GM18508 (cell line): ENCODE measurements around the gene NELL1.
"Not testable (repeated sequence)": the region's sequence is repeated elsewhere in the genome, so short reads cannot be mapped to it uniquely, and the experiment has no call there.

Experiments
- ATAC-seq: cut with Tn5 transposase; IDR thresholded peaks from one replicate; pipeline ENCODE4 v1.9.1; 2021; ENCODE audit warnings: moderate number of reproducible peaks; ENCODE audit not compliant: insufficient read depth, unreplicated experiment

Gene NELL1

DNA sequence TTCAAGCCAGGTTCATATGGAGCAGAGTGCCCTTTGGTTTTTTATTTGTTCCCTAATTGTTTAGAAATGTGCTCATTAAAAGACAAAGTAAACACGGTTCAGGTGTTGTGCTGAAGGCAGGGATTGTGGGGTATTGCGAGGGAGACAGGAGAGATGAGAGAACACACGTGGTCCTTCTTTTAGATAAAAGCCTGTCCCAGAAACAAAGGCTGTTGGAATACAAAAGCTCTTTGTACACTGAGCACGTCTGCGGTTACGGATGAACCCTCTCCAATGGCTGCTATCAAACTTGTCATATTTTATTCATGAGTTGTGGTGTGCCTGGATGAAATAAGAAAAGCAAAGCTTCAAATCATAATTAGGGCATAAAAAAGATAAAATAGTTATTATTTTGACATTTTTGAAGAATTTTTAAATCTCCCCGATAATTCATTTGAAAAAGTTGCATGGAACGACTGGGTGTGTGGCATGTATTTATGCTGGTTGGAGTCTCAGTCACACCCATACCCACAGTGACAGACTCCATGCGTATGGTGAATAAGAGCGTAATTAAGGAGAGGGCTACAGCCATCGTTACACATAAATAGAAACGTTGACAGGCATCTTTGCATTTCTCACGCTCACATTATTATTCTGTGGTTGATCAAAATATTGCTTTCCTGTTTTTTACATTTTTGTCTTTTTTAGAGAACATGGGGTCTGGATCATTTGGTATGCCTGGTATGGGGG lies 92.9 kb downstream of the NELL1 start:
- no peak for ATAC-seq

DNA sequence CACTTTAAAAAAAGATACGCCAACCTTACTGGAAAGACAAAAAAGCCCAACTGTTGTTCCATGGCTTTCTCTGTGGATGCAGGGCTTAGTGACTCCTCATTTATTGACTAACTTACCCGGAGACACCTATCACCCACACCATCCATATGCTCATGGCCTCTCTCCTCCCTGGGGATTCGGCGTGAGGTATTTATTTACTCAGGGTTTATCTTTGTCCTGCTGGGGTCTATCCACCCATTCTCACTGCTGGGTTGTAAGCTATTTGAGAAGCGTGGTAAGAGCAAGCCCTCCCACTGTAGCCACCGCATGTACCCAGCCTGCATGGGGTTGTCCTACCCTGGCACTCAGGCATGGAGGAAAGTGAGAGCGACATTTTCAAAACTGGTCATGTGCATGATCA lies 93.6 kb downstream of the NELL1 start:
- ATAC-seq, result no peak

DNA sequence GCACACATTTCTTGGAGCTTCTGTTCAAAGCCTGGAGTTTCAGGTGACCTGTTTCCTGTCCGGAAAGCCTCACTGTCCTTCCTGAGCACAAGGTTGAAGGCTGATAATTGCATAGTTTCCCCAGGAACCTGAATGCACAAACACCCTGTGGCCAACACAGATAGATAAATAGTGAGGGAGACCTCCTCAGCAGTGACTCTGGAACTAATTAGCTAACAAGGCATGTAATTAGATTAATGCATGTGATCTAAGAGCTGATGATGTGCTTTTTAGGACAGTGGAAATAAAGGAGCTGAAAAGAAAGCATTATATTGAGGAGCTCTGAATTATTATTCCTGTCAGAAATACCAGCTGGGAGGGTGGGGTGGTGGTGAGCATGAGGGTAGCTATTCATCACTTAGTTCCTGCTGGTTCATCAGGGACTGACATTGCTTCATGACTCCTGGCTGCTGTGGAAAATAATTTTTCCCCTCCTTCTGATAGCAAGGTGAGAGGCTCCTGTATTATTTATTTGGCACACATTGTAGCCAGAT lies 101.1 kb downstream of the NELL1 start:
- ATAC-seq, result no peak

GRCh38 chr11:20771026-20771425 lies 101.6 kb downstream of the NELL1 start:
- no peak for ATAC-seq

DNA sequence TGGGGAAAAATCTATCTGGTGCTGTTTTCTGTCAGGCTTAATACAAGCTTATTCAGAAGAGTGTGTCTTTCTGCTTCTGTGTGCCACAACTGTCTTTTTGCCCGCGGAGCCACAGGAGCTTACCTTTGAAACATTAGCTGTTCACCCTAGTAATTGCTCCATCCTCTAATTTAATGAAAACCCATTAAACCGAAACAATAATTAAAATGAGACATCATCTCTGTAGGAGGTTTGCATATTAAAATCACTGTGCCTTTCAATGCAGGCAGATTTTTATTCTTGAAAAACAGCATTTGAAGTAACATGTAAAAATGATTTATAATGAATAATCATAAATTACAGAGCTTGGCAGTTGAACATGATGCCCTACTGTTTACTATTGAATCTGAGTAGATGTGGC lies 102.3 kb downstream of the NELL1 start:
- no peak for ATAC-seq

DNA sequence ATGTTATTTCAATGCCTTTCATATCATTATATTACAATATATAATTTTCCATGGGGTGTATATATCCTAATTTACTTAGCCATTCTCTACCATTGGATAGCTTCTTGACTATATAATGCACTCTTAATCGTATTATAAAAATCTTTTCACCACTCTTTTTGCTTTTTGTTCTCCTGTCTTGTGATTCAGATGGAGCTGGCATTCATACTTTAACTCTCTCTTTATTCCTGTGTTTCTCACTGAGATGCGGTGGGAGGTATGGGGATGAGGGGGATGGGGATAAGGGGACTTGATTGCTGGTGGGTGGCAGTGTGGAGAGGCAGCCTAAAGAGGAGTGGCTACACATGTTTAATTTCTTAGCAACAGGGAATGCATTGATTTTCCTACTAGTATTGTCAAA lies 105.9 kb downstream of the NELL1 start:
- no peak for ATAC-seq

DNA sequence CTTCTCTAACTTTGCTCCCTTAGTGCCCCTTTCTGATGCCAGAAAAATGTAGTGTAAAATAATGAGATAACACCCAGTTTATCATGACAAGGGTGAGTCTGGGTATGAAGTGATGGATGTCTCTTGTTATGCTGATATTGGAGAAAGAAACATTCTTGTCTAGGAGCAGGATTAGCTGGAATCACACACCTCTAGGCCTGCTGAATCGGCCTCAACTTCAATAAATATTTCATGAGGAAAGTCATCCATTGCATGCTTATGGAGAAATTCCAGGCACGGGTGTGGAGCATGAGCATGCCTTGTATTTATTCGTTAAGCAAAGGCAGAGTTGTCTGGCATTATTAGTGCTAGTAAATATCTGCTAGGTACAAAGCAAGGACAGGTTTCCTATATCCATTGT lies 113.4 kb downstream of the NELL1 start:
- no peak for ATAC-seq

DNA sequence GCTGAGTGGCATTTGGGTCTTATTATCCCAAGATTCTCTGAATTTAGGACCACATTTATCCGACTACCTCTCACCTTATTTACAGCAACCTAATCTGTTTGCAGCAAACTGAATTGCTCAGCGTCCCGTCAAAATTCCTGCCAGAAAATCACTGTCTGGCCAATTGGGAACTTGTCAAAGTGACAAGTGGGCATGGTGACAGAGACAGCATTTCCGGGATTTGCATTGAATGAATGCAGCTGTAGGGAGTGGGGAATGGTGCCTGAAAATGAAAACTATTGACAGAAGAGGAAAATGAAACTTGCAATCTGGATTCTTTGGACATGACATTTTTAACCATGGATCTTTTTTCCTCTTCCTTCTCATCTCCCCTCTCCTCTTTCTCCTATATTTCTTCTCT lies 113.8 kb downstream of the NELL1 start:
- ATAC-seq, result no peak

DNA sequence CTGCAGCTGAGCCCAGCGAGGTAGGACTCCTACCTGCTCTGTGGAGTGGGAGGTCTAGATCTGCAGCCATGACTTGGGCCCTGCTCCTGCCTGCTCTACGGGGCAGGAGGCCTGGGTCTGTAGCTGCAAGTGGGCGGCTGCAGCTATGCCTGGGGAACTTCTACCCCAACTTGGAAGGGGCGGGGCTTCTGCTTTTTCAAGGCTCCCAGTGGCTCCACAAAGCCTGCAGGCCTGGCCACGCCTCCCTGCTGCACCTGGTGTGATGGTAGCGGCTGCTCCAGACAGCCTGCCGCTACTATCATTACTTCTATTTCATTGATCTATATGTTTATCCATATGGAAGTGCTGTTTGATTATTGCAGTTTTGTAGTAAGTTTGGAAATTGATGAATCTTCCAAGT lies 121.2 kb downstream of the NELL1 start:
- no peak for ATAC-seq

- no peak for ATAC-seq
Measured at GRCh38 chr11:20795005-20795404, 125.6 kb downstream of the NELL1 start.

DNA sequence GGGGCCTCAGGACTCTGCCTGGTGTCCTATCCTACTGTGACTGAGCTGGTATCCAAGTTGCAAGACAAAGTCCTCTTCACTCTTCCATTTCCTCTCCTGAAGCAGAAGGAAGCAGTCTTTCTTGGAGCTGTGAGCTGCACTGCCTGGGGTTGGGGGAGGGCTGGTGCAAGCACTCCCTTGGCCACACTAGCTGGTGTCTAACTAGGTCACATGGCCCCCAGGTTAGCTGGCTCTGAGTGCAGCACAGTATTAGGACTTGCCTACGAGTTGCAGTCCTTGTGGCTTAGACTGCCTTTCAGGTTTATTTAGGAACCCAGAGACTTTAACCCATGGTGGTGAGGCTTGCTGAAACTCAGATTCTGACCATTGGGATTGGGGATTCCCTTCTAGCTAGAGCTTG lies 138.9 kb downstream of the NELL1 start:
- ATAC-seq, result no peak

- no peak for ATAC-seq
Measured at GRCh38 chr11:20821046-20821445, 151.7 kb downstream of the NELL1 start.

DNA sequence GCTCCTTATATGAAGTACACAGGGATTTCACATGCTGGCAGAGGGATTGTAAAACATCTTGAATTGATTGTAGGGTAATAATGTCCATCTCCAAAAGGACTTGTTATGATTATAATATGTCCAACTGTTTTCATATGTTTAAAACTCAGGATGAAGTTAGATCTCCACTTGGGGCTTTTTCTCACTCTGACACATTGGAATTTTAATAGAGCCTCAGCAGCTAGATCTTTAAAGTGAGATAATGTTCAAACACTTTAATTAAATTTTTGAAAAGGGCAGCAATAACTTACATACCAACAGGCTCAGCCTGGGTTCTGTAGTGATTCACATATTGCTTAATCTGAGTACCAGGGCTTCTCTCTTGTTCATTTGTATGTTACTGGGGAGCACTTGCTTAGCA lies 152.1 kb downstream of the NELL1 start:
- ATAC-seq, result no peak

- no peak for ATAC-seq
Measured at GRCh38 chr11:20824773-20825172, 155.4 kb downstream of the NELL1 start.

GRCh38 chr11:20835561-20835960 lies 166.2 kb downstream of the NELL1 start:
- no peak for ATAC-seq

GRCh38 chr11:20839231-20839630 lies 169.8 kb downstream of the NELL1 start:
- no peak for ATAC-seq

GRCh38 chr11:20840341-20840740 lies 171.0 kb downstream of the NELL1 start:
- ATAC-seq, result no peak

DNA sequence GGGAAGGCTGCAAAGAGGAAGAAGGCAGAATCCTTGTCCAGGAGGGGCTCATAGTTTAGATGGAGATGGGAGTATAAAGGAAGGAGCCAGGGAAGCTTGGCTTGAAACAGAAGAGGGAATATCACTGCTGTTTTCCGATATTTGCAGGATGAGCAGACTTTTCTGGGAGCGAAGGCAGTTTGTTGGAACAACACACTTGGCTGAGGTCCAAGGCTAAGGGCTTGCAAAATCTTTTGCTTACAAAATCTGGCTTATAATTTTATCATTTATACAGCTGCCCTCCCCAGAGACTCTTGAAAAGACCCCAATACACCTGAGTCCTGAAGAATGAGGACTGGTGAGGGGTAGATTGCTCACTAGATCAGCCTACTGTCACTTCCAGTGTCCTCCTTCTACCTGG lies 174.8 kb downstream of the NELL1 start:
- ATAC-seq, result no peak

DNA sequence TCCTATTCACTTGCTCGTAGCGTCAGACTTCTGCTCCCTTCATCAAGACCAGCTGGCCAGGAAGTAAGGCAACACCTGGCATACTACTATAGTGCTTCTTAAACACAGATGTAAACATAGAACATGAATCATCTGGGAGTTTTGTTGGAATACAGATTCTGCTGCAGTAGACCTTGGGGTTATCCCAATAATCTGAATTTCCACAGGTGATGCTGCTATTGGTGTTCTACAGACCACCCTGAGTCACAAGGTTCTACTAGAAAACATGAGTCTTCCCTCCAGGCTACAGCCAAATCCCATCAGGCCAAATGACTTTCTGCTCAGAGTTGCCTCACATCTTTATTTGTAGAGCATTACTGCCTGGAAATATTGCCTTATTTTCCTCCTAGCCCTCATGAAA lies 175.2 kb downstream of the NELL1 start:
- ATAC-seq, result no peak

DNA sequence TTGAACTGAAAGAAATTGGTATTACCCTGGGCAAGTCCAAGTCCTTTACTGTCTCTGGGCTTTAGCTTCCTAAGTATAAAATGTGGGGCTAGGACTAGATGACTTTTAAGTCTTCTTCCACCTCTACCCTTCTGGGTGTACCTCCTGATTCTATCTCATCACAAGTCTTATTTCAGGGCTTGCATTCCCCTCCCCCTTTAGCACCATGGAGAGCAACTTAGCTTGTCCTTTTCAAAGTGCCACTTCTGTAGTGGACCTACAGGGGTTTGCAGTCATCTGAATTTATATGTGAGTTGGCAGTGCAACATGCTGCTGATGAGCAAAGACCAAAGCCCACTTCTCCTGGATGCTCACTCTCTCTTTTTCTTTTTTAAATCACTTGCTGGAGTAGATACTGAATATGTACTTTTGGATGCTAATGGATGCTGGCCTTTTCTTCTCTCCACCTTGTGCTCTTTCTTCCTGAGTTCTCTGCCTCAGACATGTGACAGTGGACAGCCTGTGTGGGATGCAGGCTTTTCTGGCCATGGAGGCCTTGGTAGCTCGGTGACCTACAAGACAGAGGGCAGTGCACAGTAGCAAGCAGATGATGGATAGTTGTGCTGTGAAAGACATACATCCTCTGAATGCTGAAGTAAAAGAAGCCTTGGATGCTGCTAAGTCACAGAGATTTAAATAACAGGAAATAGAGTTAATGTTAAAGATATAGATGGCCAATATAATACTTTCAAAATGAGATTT lies 185.0 kb downstream of the NELL1 start:
- ATAC-seq, result no peak

DNA sequence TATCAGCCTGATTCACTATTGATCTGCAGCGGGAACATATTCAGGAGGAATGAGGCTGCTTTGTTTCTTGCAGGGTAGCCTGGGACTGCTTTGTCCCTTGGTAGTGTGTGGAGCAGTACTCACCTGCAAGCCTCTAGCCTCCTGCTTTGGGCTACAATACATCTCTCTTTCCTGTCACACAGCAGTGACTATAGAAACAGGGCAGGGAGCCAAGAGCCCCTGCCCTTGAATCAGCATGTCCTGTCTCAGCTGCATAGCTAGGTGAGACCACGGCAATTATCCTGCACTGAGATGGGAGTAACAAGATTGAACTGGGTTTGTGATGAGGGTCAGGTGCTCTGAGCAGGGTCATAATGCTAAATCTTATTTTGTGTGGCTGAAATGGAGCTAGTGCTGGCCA lies 191.9 kb downstream of the NELL1 start:
- ATAC-seq, result no peak

GRCh38 chr11:20862263-20862662 lies 192.9 kb downstream of the NELL1 start:
- not testable (repeated sequence) for ATAC-seq
